HG03571 (cell line): Measurements from ENCODE around the gene PLCL1.
"Not testable (repeated sequence)": the region's sequence is repeated elsewhere in the genome, so short reads cannot be mapped to it uniquely, and the experiment has no call there.

ENCODE experiments used
- ATAC-seq: cut with Tn5 transposase; IDR thresholded peaks from one replicate; pipeline ENCODE4 v1.9.1; 2021; ENCODE audit not compliant: unreplicated experiment

Gene PLCL1

DNA sequence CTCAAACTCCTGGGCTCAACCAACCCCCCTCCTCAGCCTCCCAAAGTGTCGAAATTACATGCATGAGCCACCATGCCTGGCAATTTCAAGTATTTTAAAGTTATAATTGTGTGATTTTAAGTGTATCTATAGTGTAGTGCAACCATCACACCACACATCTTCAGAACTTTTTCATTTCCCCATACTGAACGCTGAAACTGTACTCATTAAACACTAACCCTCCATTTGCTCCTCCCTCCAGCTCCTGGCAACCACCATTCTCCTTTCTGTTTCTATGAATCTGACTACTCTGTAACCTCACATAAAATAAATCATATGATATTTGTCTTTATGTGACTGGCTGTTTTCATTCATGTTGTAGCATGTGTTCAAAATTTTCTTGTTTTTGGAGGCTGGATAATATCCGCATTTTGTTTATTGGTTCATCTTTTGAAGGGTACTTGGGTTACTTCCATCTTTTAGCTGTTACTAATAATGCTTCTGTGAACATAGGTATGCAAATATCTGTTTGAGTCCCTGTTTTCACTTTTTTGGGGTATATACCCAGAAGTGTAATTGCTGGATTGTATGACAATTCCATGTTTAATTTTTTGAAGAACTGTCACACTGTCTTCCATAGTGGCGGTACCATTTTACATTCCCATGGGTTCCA is 188.2 kb downstream of the PLCL1 start:
- ATAC-seq = no peak

DNA sequence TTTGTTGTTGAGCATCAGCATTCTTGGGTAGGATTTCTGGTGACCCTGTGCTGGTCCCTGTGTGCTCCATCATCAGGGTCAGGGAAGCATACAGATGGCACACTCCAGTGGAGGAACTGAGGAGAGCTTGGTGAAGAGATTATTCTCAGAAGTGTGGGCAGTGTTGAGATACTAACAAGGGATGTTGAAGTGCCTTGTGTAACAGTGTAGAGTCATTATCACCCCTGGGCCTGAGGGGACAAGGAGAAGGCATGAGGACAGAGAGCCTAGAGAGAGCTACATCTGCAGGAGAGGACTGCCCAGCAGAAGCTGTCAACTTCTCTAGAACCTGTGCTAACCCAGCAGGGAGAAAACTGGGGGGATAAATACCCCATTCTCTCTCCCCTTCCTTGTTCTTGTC is 189.0 kb downstream of the PLCL1 start:
- no peak for ATAC-seq

DNA sequence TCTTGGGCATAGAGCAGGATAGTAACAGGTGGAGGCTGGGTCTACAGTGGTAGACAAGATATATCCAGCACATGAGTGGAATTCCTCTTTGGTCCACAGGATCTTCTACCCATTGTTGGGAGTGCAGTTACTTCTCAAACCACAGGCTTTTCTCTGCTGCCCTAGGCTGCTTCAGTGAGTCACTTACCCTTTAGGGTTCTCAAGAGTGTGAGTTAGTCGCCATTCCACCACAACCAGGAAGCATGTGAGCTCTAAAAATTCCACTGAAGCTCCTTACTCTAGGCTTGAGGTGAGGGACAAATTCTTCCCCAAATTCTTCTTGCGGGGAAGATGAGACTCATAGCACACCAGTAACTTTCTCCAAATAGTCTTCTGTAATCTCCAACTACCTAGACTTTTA is 189.4 kb downstream of the PLCL1 start:
- no peak for ATAC-seq

DNA sequence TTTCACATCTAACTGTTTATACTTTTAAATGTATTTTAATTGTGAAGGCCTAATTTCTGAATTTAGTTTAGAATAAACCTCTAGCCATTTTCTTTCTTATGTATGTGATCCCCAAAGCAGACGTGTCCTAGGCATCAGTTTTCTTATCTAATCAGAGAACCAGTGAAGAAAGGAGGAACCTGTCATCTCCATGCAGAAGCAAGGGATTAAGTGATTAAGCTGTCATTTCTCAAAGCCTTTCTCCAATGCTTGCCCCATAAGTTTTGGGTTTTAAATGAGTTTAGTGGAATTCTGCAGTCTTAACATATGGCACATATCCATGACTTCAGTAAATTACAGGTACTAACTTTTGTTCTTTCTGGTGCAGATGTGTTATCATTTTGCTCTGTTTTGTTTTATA is 190.4 kb downstream of the PLCL1 start:
- no peak for ATAC-seq

DNA sequence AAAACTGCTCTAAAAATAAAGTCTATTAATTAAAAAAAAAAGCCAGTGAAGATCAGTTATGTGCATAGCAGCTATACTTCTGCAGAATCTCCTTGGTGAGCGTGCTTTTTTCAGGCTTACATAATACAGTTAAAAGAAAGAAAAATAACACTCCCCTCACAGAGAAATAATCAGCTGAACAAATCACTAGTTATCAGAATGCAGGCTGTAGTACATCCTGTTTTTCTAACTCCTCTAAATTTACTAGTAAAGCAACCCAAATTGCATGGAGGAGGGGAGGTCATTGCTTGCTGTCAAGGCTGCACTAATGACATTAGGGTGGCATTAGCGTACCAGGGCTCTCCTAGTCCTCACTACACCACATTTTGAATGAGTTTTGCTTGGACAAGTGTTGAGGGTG is 192.2 kb downstream of the PLCL1 start:
- no peak for ATAC-seq

DNA sequence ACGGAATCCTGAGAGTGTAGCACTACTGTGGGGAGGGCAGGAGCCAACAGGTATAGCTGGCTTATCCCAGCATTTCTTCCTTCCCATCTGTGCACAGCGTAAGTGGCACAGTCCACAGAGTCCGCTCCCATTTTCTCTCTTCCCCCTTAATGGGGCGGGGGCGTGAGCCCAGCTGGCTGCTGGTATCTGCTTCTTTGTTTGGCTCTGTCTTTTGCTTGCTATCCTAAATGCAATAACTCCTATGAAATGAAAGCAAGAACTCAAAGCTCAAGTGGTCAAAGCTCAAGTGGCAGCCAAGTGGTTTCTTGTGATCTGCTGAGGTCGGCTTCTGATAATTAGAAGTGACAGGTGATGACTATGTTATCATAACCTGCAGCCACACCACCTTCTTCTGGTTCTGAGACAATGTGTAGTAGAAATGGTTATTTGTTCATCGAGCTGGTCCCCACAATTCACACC is 192.7 kb downstream of the PLCL1 start:
- no peak for ATAC-seq

DNA sequence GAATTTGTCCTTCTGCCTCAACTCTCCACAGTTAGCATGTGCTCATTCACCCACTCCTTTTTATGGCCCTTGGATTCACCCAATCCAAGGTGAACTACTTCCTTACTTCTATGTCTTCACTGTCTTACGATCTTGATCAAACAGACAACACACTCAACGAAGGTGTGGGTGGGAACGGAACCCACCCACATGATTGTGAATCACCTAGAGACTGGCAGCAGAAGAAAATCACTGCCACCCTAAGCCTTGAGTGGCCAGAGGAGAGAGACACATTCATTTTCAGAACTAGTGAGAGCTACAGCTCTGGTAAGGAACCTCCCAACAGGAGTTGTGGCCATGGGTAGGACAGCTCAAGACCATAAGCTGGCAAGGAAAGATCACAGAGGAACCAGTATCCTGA is 194.3 kb downstream of the PLCL1 start:
- no peak for ATAC-seq

DNA sequence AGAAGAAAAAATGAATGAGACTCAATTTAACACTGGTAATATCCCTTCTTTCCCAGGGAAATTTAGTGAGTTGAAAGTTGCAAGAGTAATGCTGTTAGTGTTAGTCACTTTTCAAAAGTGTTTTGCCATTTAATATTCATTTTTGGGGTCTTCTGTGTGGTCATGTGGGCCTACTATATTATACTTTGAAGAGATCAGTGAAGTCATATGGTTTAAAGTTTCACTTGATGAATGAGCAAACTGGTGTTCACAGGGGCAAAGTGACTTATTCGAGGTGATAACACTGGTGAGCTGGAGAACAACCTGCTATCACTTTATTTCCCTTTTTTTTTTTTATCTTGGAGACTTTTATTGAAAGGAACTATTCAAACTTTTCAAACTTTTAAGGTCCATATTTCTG is 196.0 kb downstream of the PLCL1 start:
- ATAC-seq = no peak

DNA sequence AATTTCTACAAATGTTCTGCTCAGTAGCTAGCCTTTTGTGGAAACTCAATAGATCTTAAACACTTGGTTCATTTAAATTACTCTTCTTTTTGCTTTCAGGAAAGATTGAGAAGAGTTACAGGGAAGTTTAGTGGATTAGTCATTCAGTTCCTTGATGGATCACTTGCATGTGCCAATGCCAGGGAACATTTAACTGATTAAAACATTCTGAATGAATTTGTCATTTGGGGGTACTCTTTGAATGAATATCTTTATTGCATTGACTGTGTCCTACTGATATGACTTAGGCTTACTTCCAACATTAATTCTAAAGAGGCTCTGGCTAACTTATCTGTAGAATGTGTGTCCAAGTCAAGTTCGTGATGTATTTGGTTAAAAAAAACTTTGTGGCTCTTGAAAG is 199.8 kb downstream of the PLCL1 start:
- no peak for ATAC-seq

DNA sequence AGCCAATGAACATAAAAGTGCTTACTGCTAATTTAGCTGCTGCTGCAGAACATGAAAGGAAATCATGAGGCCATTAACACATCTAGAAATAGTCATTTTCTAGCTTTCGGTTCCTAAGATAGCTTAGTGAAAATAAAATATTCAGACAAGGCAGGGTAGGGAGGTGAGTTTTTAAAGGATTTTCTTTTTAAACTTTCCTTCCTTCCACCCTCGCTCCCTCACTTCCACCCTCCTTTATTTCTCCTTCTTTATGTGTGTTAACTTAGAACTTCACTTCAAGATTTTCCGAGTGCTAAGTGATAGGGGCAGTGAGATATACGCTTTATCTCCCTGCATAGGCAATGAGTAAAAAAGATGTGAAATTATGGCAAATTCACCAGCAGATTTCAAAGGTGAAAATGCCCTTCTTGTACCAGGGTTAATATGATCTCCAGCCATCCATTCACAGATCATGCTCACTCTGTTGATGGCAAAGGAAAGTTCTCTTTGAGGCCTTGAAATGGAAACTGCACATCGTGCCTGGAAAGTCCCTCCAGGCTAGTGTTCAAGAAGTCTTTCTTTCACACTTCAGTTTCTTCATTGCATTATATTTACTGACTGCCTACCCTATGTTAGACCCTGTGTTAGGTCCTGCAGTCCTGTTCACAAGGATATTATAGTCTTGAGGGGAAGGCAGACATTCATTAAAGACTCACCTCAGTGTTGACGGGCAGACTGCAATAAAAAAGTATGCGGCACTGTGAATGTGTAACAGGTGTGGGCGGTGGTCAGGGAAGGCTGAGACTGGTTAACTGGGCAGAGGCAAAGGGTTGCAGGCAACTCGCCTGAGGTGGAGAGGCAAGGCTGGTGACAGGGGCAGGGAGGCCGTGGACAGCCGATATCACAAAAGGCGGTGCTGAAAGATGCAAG is 200.8 kb downstream of the PLCL1 start:
- peak; percentile 46 for ATAC-seq

DNA sequence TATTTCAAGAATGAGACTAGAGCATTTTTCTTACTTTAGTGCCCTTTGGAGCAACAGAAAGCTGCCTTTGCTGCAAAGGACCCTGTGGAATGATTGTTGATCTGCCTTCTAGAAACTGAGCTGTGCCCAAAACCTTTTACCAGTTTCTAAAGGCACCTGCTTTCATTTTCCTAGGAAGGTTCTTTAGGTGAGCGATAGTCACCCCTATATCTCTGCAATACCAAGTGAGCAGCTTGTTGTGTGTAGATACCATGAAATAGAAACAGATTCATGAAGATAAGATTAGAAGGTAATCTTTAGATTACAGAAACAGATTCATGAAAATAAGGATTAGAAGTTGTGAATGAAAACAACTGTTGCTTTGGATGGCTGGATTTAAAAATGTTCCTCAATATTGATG is 202.3 kb downstream of the PLCL1 start:
- no peak for ATAC-seq

DNA sequence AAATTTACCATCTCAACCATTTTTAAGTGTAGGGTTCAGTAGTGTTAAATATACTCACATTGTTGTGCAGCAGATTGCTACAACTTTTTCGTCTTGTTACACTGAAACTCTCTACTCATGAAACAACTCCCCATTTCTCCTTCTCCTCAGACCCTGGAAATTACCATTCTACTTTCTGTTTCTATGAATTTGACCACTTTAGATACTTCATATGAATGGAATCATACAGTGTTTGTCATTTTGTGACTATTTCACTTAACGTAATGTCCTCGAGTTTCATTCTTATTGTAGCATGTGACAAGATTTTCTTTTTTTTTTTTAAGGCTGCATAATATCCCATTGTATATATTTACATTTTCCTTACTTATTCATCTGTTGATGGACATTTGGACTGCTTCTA is 203.8 kb downstream of the PLCL1 start:
- no peak for ATAC-seq

DNA sequence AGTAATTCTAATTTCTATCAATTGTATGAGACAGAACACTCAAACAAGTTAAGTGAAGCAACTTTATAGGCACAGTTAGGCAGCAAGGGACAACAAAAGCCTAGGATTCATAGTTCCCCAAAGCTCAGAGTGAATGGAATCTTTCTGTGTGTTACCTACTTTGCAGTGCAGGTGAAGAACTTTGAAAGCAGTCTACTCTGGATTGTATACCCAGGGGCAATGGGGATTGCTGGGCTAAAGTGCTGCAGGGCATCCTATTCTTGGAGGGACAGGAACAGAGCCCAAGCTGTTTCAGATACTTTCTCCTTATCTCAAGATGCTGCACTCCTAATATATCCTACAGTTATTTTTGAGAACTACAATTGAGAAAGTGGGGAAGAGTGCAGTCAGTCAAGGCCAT is 207.6 kb downstream of the PLCL1 start:
- no peak for ATAC-seq

DNA sequence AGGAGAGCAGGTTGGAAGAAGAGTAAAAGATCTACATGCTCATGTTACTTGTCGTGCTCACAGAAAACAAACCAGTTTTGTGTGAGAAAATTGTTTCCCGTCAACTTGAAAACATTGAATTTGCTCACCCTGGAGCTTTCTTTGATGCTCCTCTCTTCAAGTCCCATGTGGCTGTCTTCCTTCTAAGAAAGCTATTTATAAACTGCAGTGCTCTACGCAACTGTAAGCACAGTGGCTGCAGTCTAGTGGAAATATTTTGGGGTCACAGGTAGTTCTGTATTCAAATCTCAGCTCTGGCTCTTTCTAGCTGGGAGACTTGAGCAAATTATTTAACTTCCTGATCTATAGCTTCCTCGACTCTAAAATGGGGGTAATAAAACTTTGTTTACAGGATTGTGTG is 211.8 kb downstream of the PLCL1 start:
- ATAC-seq = no peak

DNA sequence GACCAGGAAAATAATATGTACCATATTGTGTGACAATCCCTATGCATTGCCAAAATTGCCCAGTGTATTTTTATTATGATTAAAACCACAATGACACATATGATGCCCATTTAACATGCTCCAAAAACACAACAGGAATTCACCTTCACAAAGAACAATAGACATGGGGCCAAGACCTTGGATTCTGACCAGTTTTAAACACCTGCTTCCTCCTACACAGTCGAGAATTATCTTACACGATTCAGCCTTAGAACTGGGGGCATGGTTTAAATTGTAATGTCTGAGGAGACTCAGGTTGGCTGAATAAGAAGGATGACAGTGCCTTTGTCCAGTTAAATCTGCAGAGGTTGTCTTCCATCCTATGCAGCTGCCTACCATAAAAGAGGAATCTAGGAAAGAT is 212.7 kb downstream of the PLCL1 start:
- no peak for ATAC-seq

DNA sequence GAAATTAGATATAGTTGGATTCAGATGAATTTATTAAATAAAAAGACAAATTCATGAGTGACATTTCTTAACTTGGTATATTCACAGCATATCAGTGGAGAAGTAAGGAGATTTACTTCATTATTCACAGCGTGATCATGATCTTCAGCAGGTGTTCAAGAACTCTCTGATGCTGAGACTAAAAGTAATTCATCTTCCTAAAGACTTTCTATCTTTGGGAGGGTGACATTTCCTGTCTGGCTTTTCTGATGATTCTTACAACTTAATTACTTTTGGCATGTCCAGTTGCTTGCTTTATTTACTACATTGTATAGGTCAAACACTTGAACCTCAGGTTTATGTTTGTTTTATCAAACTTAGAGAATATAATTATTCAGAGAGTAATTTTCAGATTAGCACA is 224.6 kb downstream of the PLCL1 start:
- ATAC-seq = no peak

DNA sequence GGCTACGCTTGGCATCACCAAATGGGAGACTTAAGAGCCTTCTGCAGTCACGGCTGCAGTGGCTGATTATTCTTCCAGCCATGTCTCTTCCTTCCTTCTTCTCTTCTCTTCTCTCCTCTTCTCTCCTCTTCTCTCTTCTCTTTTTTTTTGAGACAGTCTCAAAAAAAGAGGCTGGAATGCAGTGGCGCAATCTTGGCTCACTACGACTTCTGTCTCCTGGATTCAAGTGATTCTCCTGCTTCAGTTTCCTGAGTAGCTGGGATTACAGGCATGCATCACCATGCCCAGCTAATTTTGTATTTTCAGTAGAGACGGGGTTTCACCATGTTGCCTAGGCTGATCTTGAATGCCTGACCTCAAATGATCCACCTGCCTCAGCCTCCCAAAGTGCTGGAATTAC is 225.2 kb downstream of the PLCL1 start:
- ATAC-seq = not testable (repeated sequence)

DNA sequence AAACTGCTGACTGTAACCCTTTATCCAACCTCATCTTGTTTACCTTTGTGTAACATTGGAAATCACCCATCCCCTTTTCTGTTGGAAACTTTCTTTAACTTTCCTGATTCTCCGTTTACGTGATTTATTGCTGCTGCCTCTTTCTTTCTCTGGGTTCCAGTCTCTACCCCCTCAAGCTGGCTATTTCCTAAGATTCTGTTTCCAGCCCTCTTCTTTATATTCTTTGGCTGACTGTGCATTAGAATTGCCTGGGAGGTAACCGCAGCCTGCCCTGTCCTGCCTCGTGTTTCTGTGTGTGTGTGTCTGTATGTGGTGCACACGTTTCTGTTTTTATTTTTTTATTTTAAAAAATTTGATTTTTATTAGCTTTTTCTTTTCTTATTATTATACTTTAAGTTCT is 229.2 kb downstream of the PLCL1 start:
- no peak for ATAC-seq

DNA sequence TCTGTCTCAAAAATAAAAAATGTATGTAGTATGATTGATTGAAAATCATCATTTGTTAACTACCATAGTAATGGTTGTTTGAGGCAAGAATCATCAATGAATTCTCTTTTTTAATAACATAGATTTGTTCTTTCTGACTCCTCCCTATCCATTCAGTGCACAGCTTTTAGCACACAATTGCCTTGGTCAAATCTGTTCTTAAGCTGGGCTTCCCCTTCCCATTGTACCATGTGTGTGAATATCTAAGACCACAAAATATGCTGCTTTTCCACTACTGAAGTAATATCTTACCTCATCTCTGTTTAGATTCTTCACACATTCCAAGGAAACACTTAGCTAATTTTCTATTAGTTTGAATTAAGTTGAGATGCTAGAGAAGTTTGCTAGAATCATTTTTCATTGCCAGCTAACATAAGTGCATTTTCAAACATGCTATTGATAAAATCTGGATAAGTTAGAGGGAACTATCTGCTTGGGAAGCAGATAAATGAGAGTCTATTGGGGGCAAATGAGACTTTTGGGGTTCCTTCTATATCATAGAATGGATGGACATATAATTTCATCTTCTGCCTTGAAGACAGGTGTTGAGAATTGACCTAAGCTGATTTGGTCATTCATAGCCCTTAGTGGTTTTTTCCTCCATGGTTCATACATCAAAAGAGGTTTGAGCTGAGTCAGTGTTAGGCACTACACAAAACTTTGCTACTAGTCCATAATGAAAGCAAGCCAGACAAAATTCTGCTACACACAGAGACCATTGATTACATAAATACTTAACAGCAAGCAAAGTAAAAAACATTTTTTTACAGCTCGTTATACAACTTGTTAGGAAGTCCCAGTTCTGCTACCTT is 231.9 kb downstream of the PLCL1 start:
- no peak for ATAC-seq

DNA sequence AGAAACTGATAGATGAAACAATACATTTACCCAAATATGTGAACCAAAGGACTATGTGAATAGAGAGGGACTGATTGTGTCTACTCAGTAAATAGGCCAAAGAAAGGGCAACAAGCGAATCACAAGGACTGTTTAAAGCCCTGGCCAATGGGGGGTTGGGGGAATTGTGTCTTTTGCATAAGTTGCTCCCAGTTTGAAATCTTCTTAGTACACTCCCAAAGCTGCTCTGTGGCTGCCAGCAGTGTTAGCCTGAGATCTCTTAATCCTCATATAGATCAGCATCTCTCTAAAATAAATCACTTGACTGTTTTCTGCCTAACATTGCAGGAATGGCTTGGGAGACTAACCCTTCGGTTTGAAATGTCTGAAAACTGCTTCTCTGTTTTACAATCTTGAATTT is 236.4 kb downstream of the PLCL1 start:
- ATAC-seq = no peak

DNA sequence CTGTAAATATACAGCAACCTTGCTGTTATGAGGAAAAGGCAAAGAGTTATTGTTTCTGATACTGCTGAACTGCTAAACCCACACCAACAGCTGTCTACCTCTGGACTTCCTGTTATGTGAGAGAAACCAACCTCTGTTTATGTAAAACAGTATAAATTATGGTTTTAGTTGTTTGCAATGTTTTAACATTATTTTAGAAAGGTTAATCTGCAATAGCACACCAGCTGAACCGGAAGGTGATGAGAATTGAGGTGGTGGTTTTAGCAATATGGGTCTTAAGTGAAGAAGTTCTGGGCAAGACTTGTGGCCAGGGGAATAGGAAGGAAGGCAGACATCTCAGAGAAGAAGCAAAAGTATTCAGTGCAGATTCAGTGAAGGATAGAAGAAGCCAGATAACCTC is 237.8 kb downstream of the PLCL1 start:
- no peak for ATAC-seq

DNA sequence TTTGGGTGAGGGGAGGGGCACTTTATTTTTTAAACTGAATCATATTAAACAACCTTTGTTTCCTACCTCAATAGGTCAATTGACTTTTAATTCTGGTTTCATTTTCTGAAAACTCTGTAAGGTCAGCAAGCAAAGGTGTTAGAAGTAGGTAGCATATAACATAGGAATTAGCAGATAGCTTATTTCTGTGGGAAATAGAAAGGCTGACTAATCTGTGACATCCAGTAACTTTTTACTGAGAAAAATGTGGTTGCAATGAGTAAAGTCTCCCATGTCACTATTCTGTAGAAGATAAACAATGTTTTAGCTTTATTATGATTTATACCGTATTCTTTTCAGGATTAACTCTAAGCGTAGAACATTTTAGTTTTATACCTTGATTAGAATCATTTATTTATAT is 240.4 kb downstream of the PLCL1 start:
- ATAC-seq = no peak
